Measurements from ENCODE around the gene F2RL1.

GRCh38 chr5:76791461-76791860 is 27.4 kb upstream of the F2RL1 start:
- TF ChIP-seq CTCF (IDR thresholded peaks at IDR 0.05) (no peak), POLR2A (IDR thresholded peaks at IDR 0.05) (no peak), POLR2AphosphoS5 (IDR thresholded peaks at IDR 0.05) (no peak)
